NCI-H2029 treated with DMSO at 0.1 percent for 48 hours (cell line): ENCODE data around the gene OMP.
"Not testable (repeated sequence)": the region's sequence is repeated elsewhere in the genome, so short reads cannot be mapped to it uniquely, and the experiment has no call there.

Source experiments
- DNase-seq: peaks from one replicate; lab custom pipeline; 2025; lab: John Stamatoyannopoulos, UW

The OMP gene

GRCh38 chr11:77102246-77103210, at the start of gene OMP:
Gene OMP, plus strand, starts transcription at chr11:77102840. Its CDS starts 0 bp downstream, at chr11:77102840.
- DNase-seq, result no peak

GRCh38 chr11:77053217-77054015, 49.2 kb upstream of the OMP start:
- DNase-seq, result no peak

- no peak for DNase-seq
Measured at GRCh38 chr11:77054084-77054483, 48.6 kb upstream of the OMP start.

- DNase-seq, result no peak
Measured at GRCh38 chr11:77055101-77055561, 47.5 kb upstream of the OMP start.

GRCh38 chr11:77055913-77056312, 46.7 kb upstream of the OMP start:
- no peak for DNase-seq

- no peak for DNase-seq
Measured at GRCh38 chr11:77056814-77057402, 45.7 kb upstream of the OMP start.

- no peak for DNase-seq
Measured at GRCh38 chr11:77057938-77058474, 44.6 kb upstream of the OMP start.

GRCh38 chr11:77058900-77059299, 43.7 kb upstream of the OMP start:
- no peak for DNase-seq

- no peak for DNase-seq
Measured at GRCh38 chr11:77059806-77060205, 42.8 kb upstream of the OMP start.

GRCh38 chr11:77060234-77060633, 42.4 kb upstream of the OMP start:
- no peak for DNase-seq

GRCh38 chr11:77061258-77061657, 41.4 kb upstream of the OMP start:
- not testable (repeated sequence) for DNase-seq

- DNase-seq, result no peak
Measured at GRCh38 chr11:77062924-77063323, 39.7 kb upstream of the OMP start.

- DNase-seq, result no peak
Measured at GRCh38 chr11:77063407-77063806, 39.2 kb upstream of the OMP start.

- DNase-seq, result no peak
Measured at GRCh38 chr11:77063861-77064260, 38.8 kb upstream of the OMP start.

- DNase-seq, result no peak
Measured at GRCh38 chr11:77064648-77065217, 37.9 kb upstream of the OMP start.

GRCh38 chr11:77065878-77066228, 36.8 kb upstream of the OMP start:
- no peak for DNase-seq

GRCh38 chr11:77066229-77067042, 36.2 kb upstream of the OMP start, which contains the start of gene CAPN5:
Gene CAPN5, plus strand, starts transcription at chr11:77066971. Its CDS starts 17,916 bp downstream, at chr11:77084887.
- DNase-seq, result no peak

- DNase-seq, result no peak
Measured at GRCh38 chr11:77067861-77068443, 34.7 kb upstream of the OMP start.

- DNase-seq, result no peak
Measured at GRCh38 chr11:77068457-77069335, 33.9 kb upstream of the OMP start.
